A673 (cell line): ENCODE measurements around the gene OSBP2. TPM values are rescaled to one million over a fixed set of nuclear protein-coding genes. Genes with fewer than 3 reads are reported as not detected.

Source experiments
- BruUV-seq: library from RNA; stranded (reverse); fragments of 400-500 nt; replicated peaks from 2 replicates; lab custom pipeline; 2021; lab: Mats Ljungman, UMichigan
- CTCF ChIA-PET: fragments of 300-600 bp; sonication (Branson Sonifier 250); formaldehyde crosslinking; loops from one replicate; lab custom pipeline; 2022; ENCODE audit warnings: antibody characterized with exemption; lab: Charles Lee
- POLR2A ChIA-PET: fragments of 300-600 bp; sonication (Branson Sonifier 250); formaldehyde crosslinking; loops from one replicate; lab custom pipeline; 2022; ENCODE audit warnings: antibody characterized with exemption; ENCODE audit not compliant: low non-redundant PET; lab: Charles Lee
- DNase-seq: peaks from one replicate; pipeline ENCODE4 v3.0.0-alpha.2; 2015; ENCODE audit warnings: low spot score
- H3K27ac ChIP-seq: fragments of 200-600 bp; sonication (generic); 2 replicates; pipeline ENCODE4 v1.5.1; 2016; ENCODE audit warnings: mixed run types, low read depth, mild to moderate bottlenecking, mixed read lengths, antibody characterized with exemption, low read length; ENCODE audit not compliant: poor library complexity, severe bottlenecking
- H3K27me3 ChIP-seq: fragments of 200-600 bp; sonication (generic); replicated peaks from 2 replicates; pipeline ENCODE4 v1.6.1; 2017; ENCODE audit warnings: mixed run types, low read depth, mild to moderate bottlenecking, mixed read lengths, antibody characterized with exemption, low read length; ENCODE audit not compliant: insufficient read depth, poor library complexity
- H3K36me3 ChIP-seq: fragments of 200-600 bp; sonication (generic); 2 replicates; pipeline ENCODE4 v1.6.1; 2016; ENCODE audit warnings: mixed run types, mild to moderate bottlenecking, mixed read lengths, antibody characterized with exemption, low read length; ENCODE audit not compliant: insufficient read depth, poor library complexity, severe bottlenecking
- H3K4me1 ChIP-seq: fragments of 200-600 bp; sonication (generic); 2 replicates; pipeline ENCODE4 v1.6.1; 2017; ENCODE audit warnings: mixed run types, mild to moderate bottlenecking, mixed read lengths, antibody characterized with exemption, low read length; ENCODE audit not compliant: insufficient read depth, poor library complexity, severe bottlenecking
- H3K4me3 ChIP-seq: fragments of 200-600 bp; sonication (generic); 2 replicates; pipeline ENCODE4 v1.5.1; 2016; ENCODE audit warnings: low read depth, mixed run types, mild to moderate bottlenecking, mixed read lengths, low read length; ENCODE audit not compliant: poor library complexity, severe bottlenecking
- H3K9me3 ChIP-seq: fragments of 200-600 bp; sonication (generic); 2 replicates; pipeline ENCODE4 v1.6.1; 2016; ENCODE audit warnings: mixed run types, low read depth, mild to moderate bottlenecking, mixed read lengths, antibody characterized with exemption, low read length; ENCODE audit not compliant: poor library complexity, severe bottlenecking
- EZH2 ChIP-seq: fragments of 200-600 bp; sonication (generic); IDR thresholded peaks from 2 replicates; pipeline ENCODE4 v1.6.1; 2017; ENCODE audit warnings: borderline replicate concordance, low read depth, mild to moderate bottlenecking, mixed read lengths, antibody characterized with exemption, low read length; ENCODE audit not compliant: poor library complexity, severe bottlenecking
- intact Hi-C: fragments of 100-400 bp; cut with micrococcal nuclease; formaldehyde crosslinking; loops from one replicate; pipeline ENCODE4 v1.10.0; 2022; ENCODE audit not compliant: unreplicated experiment
- total RNA-seq: library from RNA; stranded (reverse); gene quantifications from 2 replicates; pipeline ENCODE4 v1.2.3, GENCODE V29; 2021
- TF ChIP-seq, protein P1 (sequence below): fragments of 300-800, 200-600 bp; sonication (generic); conservative IDR thresholded peaks from 2 replicates; pipeline ENCODE4 v1.5.1; 2017; ENCODE audit warnings: low read depth, mild to moderate bottlenecking, antibody characterized with exemption, low read length, moderate library complexity, mixed read lengths

OSBP2 gene
- total RNA-seq, 1 experiment from 2014 or later, result 1.8 TPM

DNA sequence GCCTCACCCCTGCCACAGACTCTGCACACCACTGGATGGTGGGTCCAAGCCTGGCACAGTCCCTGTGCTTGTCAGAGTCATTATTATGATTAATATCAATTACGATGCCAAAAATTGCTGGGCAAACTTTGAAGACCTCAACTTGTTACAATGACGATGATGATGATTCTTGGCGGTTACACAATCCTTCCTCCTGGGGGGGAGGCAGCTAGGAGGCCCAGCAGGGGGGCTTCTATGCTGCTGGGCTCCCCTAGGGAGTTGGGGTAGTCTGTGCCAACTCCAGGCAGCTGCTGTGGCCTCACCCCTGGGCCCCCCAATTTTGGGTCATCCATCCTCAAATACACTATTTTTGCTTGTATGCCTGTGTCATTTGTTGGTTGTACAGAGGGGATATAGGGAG, 47.1 kb upstream of the OSBP2 start:
- Histone ChIP-seq H3K27ac (no peak overlapping the region), H3K36me3 (no peaks in the 10 kb centered on the region), H3K9me3 (no peaks in the 10 kb centered on the region), H3K4me3 (no peak overlapping the region), H3K4me1 (peaks cover 7% of the 10 kb centered on the region), H3K27me3 (no peaks in the 10 kb centered on the region)
- POLR2A ChIA-PET, result no interaction called here
- no TSS peak for BruUV-seq
- no peak for DNase-seq
- TF ChIP-seq, protein P1, sequence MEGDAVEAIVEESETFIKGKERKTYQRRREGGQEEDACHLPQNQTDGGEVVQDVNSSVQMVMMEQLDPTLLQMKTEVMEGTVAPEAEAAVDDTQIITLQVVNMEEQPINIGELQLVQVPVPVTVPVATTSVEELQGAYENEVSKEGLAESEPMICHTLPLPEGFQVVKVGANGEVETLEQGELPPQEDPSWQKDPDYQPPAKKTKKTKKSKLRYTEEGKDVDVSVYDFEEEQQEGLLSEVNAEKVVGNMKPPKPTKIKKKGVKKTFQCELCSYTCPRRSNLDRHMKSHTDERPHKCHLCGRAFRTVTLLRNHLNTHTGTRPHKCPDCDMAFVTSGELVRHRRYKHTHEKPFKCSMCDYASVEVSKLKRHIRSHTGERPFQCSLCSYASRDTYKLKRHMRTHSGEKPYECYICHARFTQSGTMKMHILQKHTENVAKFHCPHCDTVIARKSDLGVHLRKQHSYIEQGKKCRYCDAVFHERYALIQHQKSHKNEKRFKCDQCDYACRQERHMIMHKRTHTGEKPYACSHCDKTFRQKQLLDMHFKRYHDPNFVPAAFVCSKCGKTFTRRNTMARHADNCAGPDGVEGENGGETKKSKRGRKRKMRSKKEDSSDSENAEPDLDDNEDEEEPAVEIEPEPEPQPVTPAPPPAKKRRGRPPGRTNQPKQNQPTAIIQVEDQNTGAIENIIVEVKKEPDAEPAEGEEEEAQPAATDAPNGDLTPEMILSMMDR, result no peak
- no peak for TF ChIP-seq EZH2
- intact Hi-C loops, result no loop called here
- CTCF ChIA-PET, result no interaction called here

DNA sequence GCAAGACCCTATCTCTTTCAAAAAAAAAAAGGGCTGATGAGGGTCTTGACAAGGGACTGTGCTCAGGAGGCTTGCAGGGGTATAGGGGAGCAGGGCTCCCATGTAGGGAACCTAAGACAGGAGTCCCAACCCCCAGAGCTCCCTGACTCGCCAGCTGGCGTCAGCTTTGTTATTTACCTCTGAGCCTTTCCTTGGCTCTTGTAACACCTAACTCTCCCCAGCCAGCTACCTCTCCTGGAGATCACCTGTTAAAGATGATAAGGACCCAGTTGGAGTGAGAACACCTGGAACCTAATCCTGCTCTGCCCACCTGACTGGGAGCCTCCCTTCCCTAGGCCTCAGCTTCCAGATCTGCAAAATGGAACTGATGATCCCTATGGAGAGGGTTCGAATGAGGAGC, 45.8 kb upstream of the OSBP2 start:
- Histone ChIP-seq H3K9me3 (no peaks in the 10 kb centered on the region), H3K36me3 (no peaks in the 10 kb centered on the region), H3K4me1 (peaks cover 7% of the 10 kb centered on the region), H3K27ac (no peak overlapping the region), H3K27me3 (no peaks in the 10 kb centered on the region), H3K4me3 (no peak overlapping the region)
- no TSS peak for BruUV-seq
- ChIA-PET POLR2A (no interaction called here), CTCF (interaction anchor here (0.6 kb wide), 1 partner anchor 17 kb away, joined by 3 read pairs; no protein-coding TSS in a partner anchor)
- no peak for TF ChIP-seq EZH2
- intact Hi-C loops, result no loop called here
- DNase-seq, result no peak

DNA sequence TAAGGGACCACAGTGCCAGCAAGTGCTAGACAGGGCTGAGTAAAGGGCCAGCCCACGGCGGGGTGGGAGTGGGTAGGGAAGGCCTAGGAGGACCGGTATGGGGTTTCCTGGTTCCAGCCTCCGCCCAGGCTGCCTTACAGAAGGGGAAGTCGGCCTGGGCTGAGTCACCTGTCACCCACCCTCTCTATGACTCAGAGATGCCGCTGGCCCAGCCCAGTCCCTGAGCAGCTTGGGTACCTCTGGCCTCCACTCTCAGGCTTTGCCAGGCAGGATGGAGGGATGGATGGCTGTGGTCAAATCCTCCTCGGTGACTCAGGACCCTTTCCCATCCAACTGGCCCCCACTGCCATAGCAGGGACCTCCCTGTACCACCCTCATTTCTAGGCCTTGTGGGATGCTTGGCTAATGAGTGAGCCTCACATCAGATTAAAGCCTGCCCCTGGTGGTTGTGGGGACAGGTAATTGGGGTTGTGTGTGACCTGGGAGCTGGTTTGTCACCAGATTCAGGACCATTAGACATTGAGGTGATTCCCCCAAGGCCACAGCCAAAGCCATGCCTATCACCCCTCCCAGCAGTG, 45.2 kb upstream of the OSBP2 start:
- no peak overlapping the region for H3K4me3 ChIP-seq
- no peak overlapping the region for H3K27ac ChIP-seq
- intact Hi-C loops, result no loop called here
- no peaks in the 10 kb centered on the region for H3K9me3 ChIP-seq
- no peak for TF ChIP-seq EZH2
- TF ChIP-seq, protein P1, result no peak
- ChIA-PET POLR2A (interaction anchor here (0.6 kb wide), 1 partner anchor 60 kb away, joined by 3 read pairs; no protein-coding TSS in a partner anchor), CTCF (no interaction called here)
- no peaks in the 10 kb centered on the region for H3K27me3 ChIP-seq
- H3K4me1 ChIP-seq, result peaks cover 7% of the 10 kb centered on the region
- H3K36me3 ChIP-seq, result no peaks in the 10 kb centered on the region
- no peak for DNase-seq
- no TSS peak for BruUV-seq
